GM19035 (cell line): ENCODE data around the gene KRTAP19-6.
"Not testable (repeated sequence)": the region's sequence is repeated elsewhere in the genome, so short reads cannot be mapped to it uniquely, and the experiment has no call there.

ENCODE experiments used
- ATAC-seq: cut with Tn5 transposase; IDR thresholded peaks from one replicate; pipeline ENCODE4 v1.9.1; 2021; ENCODE audit not compliant: unreplicated experiment

The KRTAP19-6 gene

GRCh38 chr21:30541764-30542163 is at the start of gene KRTAP19-6:
TSS of gene KRTAP19-6 (minus strand) at chr21:30541864. CDS start at chr21:30541833, 31 bp downstream.
- ATAC-seq: no peak

GRCh38 chr21:30590297-30590696 is 48.6 kb upstream of the KRTAP19-6 start, which contains the start of gene KRTAP22-2:
TSS of gene KRTAP22-2 (minus strand) at chr21:30590397.
- no peak for ATAC-seq

- no peak for ATAC-seq
Measured at GRCh38 chr21:30582870-30583269, 41.2 kb upstream of the KRTAP19-6 start.

GRCh38 chr21:30580132-30580531 is 38.5 kb upstream of the KRTAP19-6 start:
- ATAC-seq: no peak

GRCh38 chr21:30579346-30579745 is 37.7 kb upstream of the KRTAP19-6 start:
- no peak for ATAC-seq

GRCh38 chr21:30577766-30578165 is 36.1 kb upstream of the KRTAP19-6 start:
- ATAC-seq: no peak

GRCh38 chr21:30567617-30568016 is 26.0 kb upstream of the KRTAP19-6 start:
- ATAC-seq: no peak

GRCh38 chr21:30563630-30564029 is 22.0 kb upstream of the KRTAP19-6 start:
- ATAC-seq: no peak

- ATAC-seq: no peak
Measured at GRCh38 chr21:30563072-30563471, 21.4 kb upstream of the KRTAP19-6 start.

- no peak for ATAC-seq
Measured at GRCh38 chr21:30561957-30562356, 20.3 kb upstream of the KRTAP19-6 start.

- ATAC-seq: no peak
Measured at GRCh38 chr21:30561264-30561895, 19.7 kb upstream of the KRTAP19-6 start, which contains the start of gene KRTAP19-7. TSS of gene KRTAP19-7 (minus strand) at chr21:30561314. CDS start at chr21:30561289, 25 bp downstream.

GRCh38 chr21:30555095-30555494 is 13.4 kb upstream of the KRTAP19-6 start:
- ATAC-seq: no peak

- no peak for ATAC-seq
Measured at GRCh38 chr21:30552782-30553181, 11.1 kb upstream of the KRTAP19-6 start.

GRCh38 chr21:30518876-30519275 is 22.8 kb downstream of the KRTAP19-6 start:
- ATAC-seq: no peak

GRCh38 chr21:30515681-30516080 is 26.0 kb downstream of the KRTAP19-6 start:
- ATAC-seq: no peak

- ATAC-seq: not testable (repeated sequence)
Measured at GRCh38 chr21:30505621-30506205, 36.0 kb downstream of the KRTAP19-6 start.

GRCh38 chr21:30502041-30502440 is 39.6 kb downstream of the KRTAP19-6 start, which contains the start of gene KRTAP19-5:
TSS of gene KRTAP19-5 (minus strand) at chr21:30502141. CDS start at chr21:30502090, 51 bp downstream.
- ATAC-seq: no peak

GRCh38 chr21:30497065-30497464 is 44.6 kb downstream of the KRTAP19-6 start, which contains the start of gene KRTAP19-4:
TSS of gene KRTAP19-4 (minus strand) at chr21:30497165. CDS start at chr21:30497110, 55 bp downstream.
- no peak for ATAC-seq

GRCh38 chr21:30491963-30492428 is 49.7 kb downstream of the KRTAP19-6 start, which contains the start of gene KRTAP19-3:
TSS of gene KRTAP19-3 (minus strand) at chr21:30492013. CDS start at chr21:30491957, 56 bp downstream.
- no peak for ATAC-seq
